NB4 (cell line): ENCODE results near the gene ZNF836.

ENCODE experiments used
- DNase-seq: peaks from one replicate; pipeline ENCODE4 v3.0.0; 2010; ENCODE audit warnings: low read depth
- H3K4me3 ChIP-seq: one replicate; pipeline ENCODE4 v1.5.1; 2011; ENCODE audit warnings: mild to moderate bottlenecking, low read depth, low read length, moderate library complexity
- MYC ChIP-seq: IDR thresholded peaks from 2 replicates; pipeline ENCODE4 v1.6.1; 2011; ENCODE audit warnings: low read depth, low read length
- POLR2A ChIP-seq: IDR thresholded peaks from 2 replicates; pipeline ENCODE4 v1.6.1; 2011; ENCODE audit warnings: mild to moderate bottlenecking; ENCODE audit not compliant: insufficient read length; ENCODE audit errors: extremely low read depth
- TF ChIP-seq, protein P1 (sequence below): IDR thresholded peaks from 2 replicates; pipeline ENCODE4 v1.6.1; 2011; ENCODE audit warnings: low read depth, low read length
- TF ChIP-seq, protein P2 (sequence below): IDR thresholded peaks from one replicate; pipeline ENCODE4 v1.5.1; 2012; ENCODE audit warnings: low read depth, low read length

Gene ZNF836

DNA sequence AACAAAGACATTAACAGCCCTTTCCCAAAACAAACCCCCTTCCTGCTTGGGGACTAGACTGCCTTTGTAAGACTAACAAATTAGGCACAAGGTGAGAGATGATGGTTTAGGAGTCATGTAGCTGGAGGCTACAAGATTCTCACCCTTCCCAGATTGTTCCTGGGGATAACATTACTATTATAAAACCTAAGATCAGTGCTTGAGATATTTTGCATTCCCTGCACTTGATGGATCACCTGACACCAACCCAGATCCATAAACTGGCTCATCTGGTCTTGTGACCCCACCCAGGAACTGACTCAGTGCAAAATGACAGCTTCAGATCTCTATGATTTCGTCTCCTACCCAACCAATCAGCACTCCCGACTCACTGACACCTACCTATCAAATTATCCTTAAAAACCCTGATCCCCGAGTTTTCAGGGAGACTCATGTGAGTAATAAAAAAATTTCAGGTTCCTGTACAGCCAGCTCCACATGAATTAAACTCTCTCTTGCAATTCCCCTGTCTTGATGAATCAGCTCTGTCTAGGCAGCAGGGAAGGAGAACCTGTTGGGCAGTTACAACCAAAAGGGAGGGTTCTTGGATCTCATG, 29.3 kb downstream of the ZNF836 start:
- no peak for DNase-seq
- TF ChIP-seq MYC (no peak), POLR2A (no peak)
- TF ChIP-seq, protein P1, sequence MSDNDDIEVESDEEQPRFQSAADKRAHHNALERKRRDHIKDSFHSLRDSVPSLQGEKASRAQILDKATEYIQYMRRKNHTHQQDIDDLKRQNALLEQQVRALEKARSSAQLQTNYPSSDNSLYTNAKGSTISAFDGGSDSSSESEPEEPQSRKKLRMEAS: no peak
- TF ChIP-seq, protein P2, sequence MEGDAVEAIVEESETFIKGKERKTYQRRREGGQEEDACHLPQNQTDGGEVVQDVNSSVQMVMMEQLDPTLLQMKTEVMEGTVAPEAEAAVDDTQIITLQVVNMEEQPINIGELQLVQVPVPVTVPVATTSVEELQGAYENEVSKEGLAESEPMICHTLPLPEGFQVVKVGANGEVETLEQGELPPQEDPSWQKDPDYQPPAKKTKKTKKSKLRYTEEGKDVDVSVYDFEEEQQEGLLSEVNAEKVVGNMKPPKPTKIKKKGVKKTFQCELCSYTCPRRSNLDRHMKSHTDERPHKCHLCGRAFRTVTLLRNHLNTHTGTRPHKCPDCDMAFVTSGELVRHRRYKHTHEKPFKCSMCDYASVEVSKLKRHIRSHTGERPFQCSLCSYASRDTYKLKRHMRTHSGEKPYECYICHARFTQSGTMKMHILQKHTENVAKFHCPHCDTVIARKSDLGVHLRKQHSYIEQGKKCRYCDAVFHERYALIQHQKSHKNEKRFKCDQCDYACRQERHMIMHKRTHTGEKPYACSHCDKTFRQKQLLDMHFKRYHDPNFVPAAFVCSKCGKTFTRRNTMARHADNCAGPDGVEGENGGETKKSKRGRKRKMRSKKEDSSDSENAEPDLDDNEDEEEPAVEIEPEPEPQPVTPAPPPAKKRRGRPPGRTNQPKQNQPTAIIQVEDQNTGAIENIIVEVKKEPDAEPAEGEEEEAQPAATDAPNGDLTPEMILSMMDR: no peak
- H3K4me3 ChIP-seq: no peak overlapping the region

DNA sequence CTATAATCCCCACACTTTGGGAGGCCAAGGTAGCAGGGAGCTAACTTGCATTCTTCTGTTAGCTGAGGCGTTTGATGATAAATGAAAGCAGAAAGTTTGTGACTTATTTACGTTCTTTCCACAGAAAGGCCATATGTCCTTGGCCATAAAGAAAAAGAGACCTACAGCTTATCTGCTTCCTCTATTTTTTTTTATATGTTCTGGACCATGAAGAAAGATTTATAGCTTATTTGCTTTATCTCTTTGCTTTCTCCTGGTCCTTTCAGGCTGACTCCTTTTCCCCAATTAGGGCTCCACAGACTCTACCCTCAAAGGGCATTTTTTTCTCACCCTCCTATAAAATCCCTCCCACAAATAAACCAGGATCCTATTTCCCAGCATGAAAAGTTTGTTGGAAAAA, 30.2 kb downstream of the ZNF836 start:
- TF ChIP-seq POLR2A (no peak), MYC (no peak)
- TF ChIP-seq, protein P2: no peak
- TF ChIP-seq, protein P1: no peak
- no peak for DNase-seq
- no peak overlapping the region for H3K4me3 ChIP-seq

DNA sequence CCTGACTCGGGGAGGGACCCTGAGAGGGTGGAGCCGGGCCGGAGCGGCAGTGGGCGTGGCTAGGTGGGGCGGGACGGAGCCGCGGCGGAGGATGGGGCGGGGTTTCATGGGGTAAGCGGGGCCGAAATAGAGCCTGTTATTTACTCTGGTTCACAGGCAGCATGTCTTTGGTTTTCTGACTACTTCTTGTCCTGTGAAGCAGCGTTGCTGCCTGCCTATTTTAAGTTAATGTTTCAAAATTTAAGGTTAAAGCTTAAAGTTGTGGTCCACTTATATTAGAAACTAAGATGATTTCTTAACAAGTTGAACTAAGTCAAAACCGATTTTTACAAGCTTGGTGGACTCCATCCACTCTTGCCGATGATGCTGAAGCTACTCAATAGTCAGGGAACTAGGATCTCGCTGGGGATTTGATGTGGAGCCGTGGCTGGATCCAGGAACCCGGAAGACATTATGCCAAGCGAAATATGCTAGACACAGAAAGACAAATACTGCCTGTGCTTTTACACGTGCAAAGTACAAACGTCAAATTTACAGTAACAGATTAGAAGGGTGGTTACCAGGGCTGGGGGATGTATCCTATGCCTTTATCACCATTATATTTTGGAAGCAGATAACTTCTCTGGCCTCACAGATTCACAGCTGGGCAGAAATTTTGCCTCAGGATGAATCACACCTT, 31.2 kb downstream of the ZNF836 start:
- TF ChIP-seq, protein P2: no peak
- peak; percentile 56; the same call in 1 of the 2 replicates for TF ChIP-seq MYC
- TF ChIP-seq, protein P1: peak; percentile 37
- no peak for TF ChIP-seq POLR2A
- no peak for DNase-seq
- peak overlapping the region; percentile 44 for H3K4me3 ChIP-seq

DNA sequence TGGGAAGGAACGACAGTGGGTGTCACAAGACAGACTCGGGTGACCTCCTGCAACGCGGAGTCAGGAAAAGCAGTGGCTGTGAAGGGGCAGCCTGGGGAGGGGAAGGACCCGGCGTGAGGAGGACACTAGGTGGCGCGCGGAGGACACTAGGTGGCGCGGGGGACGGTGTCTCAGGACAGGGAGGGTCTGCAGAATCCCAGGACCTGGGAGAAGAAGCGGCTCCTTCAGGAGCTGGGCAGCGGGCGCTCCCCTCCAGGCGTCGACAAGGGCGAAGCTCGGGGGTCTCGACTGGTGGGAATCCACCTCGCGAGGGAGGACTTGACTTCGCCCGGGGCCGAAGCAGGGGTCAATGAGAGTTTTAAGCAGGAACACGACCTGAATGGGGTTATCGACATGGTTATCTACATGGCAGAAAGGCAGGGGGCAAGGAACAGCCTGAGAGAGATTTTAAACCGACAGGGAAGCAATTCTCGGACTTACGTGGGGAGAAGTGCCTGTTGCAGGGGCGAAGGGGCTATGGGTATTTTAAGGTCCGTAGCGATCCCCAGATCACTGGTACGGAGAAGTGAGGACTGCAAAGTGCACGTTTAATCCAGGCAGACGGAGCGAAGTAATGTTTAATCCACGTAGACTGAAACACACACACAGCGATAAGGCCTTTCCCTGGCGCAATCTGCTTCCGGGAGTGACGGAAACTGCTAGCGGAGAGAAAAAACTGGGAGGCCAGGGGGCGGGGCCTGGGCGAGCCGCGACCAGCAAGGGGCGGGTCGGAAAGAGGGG, 32.0 kb downstream of the ZNF836 start, which contains the start of gene ZNF616:
TSS of gene ZNF616 (minus strand) at position 687 of the 780 bp plus-strand sequence. CDS start 9,426 bp downstream, outside the sequence.
- TF ChIP-seq, protein P1: peak; percentile 42; the same call in 1 of the 2 replicates
- peak; percentile 51; the same call in 1 of the 2 replicates for TF ChIP-seq MYC
- TF ChIP-seq POLR2A: peak; percentile 70
- TF ChIP-seq, protein P2: peak; percentile 71
- H3K4me3 ChIP-seq: peak within 1 kb of the TSS; percentile 86
- peak; percentile 95 for DNase-seq

DNA sequence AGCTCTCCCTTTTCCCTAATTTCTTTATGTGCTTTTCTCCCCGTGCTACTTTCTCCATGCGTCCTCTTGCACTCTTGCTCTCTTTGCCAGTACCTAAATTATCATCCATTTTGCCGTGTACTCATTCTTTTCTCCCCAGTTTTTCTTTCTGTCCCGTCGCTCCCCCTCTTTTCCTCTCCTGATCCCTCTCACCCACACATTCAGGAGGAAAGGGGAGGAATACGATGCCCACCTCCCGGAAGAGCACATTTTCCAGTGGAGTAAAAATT, 32.5 kb downstream of the ZNF836 start:
- H3K4me3 ChIP-seq: peak overlapping the region; percentile 86
- TF ChIP-seq, protein P1: no peak
- TF ChIP-seq MYC: no peak
- TF ChIP-seq, protein P2: no peak
- TF ChIP-seq POLR2A: peak; percentile 9
- no peak for DNase-seq
